ENCODE results near the gene ZNF439. TPM values are rescaled to one million over a fixed set of nuclear protein-coding genes. Genes with fewer than 3 reads are reported as not detected.
A peak's percentile ranks its signal among the peaks of the same experiment; 100 is the strongest.
"Not testable (repeated sequence)": the region's sequence is repeated elsewhere in the genome, so short reads cannot be mapped to it uniquely, and the experiment has no call there.

The ZNF439 gene
- total and polyA plus RNA-seq, 2 donors = 3.6 to 26.2 TPM

DNA sequence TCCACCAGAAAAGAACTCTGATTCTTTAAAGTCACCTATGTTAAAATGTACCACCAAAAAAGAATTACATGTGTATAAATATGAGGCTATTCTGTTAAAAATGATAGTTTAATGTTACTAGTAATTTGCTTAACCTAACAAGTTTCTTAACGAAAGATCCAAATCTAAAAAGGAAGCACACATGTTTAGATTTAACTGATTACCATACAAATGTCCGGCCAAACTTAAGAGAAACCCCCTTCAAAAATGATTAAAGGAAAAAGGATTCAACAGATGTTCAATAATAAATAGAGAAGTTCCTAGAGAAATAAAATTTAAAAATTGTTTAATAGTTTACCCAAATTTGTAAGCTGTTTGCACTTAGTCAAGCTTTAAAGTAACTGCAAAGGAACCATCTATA lies 34.1 kb downstream of the ZNF439 start:
- Histone ChIP-seq H3K4me1 (ENCODE audit: insufficient read depth) (no peaks in the 10 kb centered on the region), H3K4me3 (ENCODE audit: low read depth, low read length) (no peak overlapping the region), H3K27ac (ENCODE audit: low read depth) (no peak overlapping the region), H3K36me3 (ENCODE audit: insufficient read depth) (no peaks in the 10 kb centered on the region)
- DNase-seq (ENCODE audit: extremely low spot score) = no peak
- WGBS = 57% methylated on average over 2 of the region's 2 CpGs

DNA sequence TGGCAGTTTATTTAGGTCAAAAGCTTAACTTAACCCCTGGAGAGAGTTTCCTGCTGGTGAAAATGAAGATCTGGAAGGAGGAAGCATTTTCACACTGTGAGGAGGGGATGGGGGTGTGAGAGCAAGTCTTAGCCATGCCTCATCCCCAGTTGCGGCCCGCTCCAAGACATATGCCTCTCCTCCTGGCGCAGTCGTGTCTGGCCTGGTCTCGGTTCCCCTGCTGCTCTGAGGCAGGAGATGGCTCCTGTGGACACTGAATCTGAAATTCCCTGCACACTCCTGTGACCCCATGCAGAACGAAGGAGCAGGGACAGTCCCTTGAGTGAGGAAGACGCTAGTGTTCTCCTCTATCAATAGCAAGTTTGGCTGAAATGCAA lies 38.7 kb downstream of the ZNF439 start:
- Histone ChIP-seq H3K4me1 (ENCODE audit: insufficient read depth) (no peaks in the 10 kb centered on the region), H3K36me3 (ENCODE audit: insufficient read depth) (no peaks in the 10 kb centered on the region), H3K27ac (ENCODE audit: low read depth) (no peak overlapping the region), H3K4me3 (ENCODE audit: low read depth, low read length) (no peak overlapping the region)
- no peak for DNase-seq (ENCODE audit: extremely low spot score)
- 12% methylated on average over 7 of the region's 7 CpGs for WGBS

DNA sequence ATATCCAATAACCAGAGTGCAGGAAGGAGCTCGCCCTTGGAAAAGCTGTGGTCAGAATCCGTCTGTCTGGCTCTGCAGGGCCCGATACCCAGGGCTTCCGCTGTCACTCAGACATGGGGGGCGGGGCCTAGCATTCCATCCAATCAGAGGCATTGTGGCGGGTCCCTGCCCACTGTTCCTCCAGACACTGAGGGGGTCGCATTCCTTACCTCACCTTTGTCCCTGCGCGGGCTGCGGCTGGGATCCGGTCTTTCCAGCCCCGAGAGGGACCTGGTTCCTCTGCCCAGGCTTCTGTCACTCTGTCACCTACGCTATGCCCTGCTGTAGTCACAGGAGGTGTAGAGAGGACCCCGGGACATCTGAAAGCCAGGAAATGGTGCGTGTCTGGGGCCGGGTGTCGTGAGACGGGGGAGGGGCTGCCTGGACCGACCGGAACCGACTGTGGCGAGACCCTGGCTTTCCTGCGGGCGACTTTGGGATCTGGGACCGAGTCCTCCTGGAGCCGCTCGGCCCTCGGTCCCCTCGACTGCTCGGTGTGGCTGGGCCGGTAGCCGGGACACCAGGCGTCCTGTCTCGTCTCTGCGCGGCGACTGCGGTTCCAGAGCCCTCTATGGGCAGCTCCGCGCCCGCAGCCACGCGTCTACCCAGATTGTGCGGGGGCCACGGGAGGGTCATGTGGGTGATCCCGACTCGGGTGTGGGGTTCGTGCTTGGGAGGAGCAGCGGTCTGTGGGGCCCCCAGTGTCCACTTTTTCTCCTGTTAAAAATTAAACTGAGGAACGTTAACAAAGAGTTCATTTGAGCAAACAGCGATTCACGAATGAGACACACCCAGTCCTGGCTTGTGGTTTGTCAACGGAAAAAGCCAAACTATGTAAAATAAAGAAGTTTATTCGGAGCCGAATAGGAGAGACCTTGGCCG lies 39.3 kb downstream of the ZNF439 start, which contains the start of gene ZNF69:
TSS of gene ZNF69 (plus strand) at position 172 of the 921 bp plus-strand sequence. CDS start at position 314, 142 bp downstream.
- Histone ChIP-seq H3K27ac (ENCODE audit: low read depth) (peak within 1 kb of the TSS; percentile 82), H3K36me3 (ENCODE audit: insufficient read depth) (no peaks in the 10 kb centered on the region), H3K4me3 (ENCODE audit: low read depth, low read length) (peak within 1 kb of the TSS; percentile 59), H3K4me1 (ENCODE audit: insufficient read depth) (no peaks in the 10 kb centered on the region)
- peak; percentile 80 for DNase-seq (ENCODE audit: extremely low spot score)
- under 1% methylated on average over 56 of the region's 56 CpGs for WGBS

DNA sequence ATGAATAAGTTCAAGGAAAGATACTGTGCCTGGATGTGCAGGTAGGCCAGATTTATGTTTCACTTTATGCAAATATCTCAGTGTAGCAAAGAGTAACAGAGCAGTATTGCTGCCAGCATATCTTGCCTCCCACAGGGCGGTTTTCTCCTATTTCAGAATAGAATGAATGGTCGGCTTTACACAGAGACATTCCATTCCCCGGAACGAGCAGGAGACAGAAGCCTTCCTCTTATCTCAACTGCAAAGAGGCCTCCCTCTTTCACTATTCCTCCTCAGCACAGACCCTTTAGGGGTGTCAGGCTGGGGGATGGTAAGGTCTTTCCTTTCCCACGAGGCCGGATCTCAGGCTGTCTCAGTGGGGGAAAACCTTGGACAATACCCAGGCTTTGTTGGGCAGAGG lies 41.4 kb downstream of the ZNF439 start:
- H3K4me1 ChIP-seq (ENCODE audit: insufficient read depth); DNase-seq (ENCODE audit: extremely low spot score); H3K27ac ChIP-seq (ENCODE audit: low read depth); H3K4me3 ChIP-seq (ENCODE audit: low read depth, low read length); H3K36me3 ChIP-seq (ENCODE audit: insufficient read depth): not testable (repeated sequence)
- WGBS = 57% methylated on average over 6 of the region's 6 CpGs

DNA sequence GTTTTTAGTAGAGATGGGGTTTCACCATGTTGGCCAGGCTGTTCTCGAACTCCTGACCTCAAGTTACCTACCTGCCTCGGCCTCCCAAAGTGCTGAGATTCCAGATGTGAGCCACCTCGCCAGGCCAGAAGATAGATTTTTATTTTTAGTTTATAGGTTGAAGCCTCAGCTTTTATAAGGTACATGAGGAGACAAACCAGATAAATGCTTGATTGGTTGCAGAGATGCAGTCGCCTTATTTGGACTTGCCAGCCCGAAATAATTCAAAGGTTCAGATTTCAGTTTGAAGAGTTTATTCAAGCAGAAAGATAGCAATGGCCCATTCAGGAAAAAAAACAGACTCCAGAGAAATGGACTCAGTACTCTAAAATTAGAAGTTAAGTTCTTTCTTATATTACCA lies 42.1 kb downstream of the ZNF439 start:
- H3K4me1 ChIP-seq (ENCODE audit: insufficient read depth) = no peaks in the 10 kb centered on the region
- no peaks in the 10 kb centered on the region for H3K36me3 ChIP-seq (ENCODE audit: insufficient read depth)
- 60% methylated on average over 5 of the region's 5 CpGs for WGBS
- H3K27ac ChIP-seq (ENCODE audit: low read depth) = no peak overlapping the region
- no peak for DNase-seq (ENCODE audit: extremely low spot score)
- no peak overlapping the region for H3K4me3 ChIP-seq (ENCODE audit: low read depth, low read length)

DNA sequence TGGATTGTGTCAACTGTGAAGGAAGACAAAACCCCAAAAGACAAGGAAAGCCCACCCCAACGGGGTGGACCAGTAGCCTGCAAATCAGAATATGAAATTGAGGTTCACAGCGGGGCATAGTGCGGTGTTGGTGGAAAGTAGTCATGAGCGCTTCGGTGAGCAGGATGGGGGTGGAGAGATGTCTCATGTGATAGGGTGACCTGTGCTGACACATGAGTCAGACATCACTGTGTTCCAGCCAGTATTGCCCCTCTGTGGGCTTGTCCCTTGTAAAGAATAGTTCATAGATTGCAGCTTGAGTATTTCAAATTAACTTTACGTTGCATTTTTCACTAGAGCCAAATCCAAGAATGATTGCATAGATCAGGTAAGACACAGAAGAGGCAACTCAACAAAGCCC lies 46.3 kb downstream of the ZNF439 start:
- no peak overlapping the region for H3K4me3 ChIP-seq (ENCODE audit: low read depth, low read length)
- DNase-seq (ENCODE audit: extremely low spot score) = no peak
- 96% methylated on average over 6 of the region's 6 CpGs for WGBS

DNA sequence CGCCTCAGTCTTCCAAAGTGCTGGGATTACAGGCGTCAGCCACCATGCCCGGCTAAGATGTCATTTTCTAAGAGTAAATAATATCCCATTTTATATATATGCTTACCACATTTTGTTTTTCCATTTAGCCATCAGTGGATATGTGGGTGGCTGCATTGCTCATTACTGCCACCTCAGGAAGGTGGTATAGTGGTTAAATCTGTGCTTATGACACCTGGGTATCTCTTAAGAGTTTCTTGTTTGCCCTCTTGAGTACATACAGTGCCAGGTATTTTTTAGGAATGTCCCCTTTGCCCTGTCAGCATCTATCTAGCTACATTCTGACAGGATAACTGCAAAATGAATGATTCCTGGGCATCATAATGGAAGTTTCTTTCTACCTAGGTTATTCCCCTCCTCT lies 53.7 kb downstream of the ZNF439 start:
- no peak overlapping the region for H3K4me3 ChIP-seq (ENCODE audit: low read depth, low read length)
- DNase-seq (ENCODE audit: extremely low spot score) = no peak
- WGBS = over 99% methylated on average over 3 of the region's 3 CpGs
- no peaks in the 10 kb centered on the region for H3K4me1 ChIP-seq (ENCODE audit: insufficient read depth)
- H3K36me3 ChIP-seq (ENCODE audit: insufficient read depth) = peaks cover 18% of the 10 kb centered on the region
- H3K27ac ChIP-seq (ENCODE audit: low read depth) = no peak overlapping the region

More for the DNA sequence above, 46.3 kb downstream of the ZNF439 start:
- peaks cover under 1% of the 10 kb centered on the region for H3K36me3 ChIP-seq (ENCODE audit: insufficient read depth)
- H3K4me1 ChIP-seq (ENCODE audit: insufficient read depth) = no peaks in the 10 kb centered on the region
- no peak overlapping the region for H3K27ac ChIP-seq (ENCODE audit: low read depth)

DNA sequence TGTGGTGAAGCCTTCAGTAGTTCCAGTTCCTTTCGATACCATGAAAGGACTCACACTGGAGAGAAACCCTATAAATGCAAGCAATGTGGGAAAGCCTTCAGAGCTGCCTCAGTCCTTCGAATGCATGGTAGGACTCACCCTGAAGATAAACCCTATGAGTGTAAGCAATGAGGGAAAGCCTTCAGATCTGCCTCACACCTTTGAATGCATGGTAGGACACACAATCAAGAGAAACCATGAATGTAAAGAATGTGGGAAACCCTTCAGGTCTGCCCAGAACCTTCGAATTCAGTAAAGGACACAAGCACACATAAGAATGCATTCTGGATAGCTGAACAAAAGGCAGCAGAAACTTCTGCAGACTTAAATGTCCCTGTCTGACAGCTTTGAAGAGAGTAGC lies 57.4 kb downstream of the ZNF439 start:
- DNase-seq (ENCODE audit: extremely low spot score) = no peak
- Histone ChIP-seq H3K36me3 (ENCODE audit: insufficient read depth) (peaks cover 16% of the 10 kb centered on the region), H3K27ac (ENCODE audit: low read depth) (no peak overlapping the region), H3K4me1 (ENCODE audit: insufficient read depth) (no peaks in the 10 kb centered on the region), H3K4me3 (ENCODE audit: low read depth, low read length) (no peak overlapping the region)
- 97% methylated on average over 3 of the region's 3 CpGs for WGBS

DNA sequence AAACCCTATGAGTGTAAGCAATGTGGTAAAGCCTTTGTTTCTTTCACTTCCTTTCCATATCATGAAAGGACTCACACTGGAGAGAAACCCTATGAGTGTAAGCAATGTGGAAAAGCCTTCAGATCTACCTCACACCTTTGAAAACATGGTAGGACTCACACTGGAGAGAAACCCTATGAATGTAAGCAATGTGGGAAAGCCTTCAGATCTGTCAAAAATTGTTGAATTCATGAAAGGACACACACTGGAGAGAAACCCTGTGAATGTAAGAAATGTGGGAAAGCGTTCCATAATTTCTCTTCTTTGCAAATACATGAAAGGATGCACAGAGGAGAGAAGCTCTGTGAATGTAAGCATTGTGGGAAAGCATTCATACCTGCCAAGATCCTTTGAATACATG lies 63.4 kb downstream of the ZNF439 start:
- 100% methylated on average over 1 of the region's 1 CpG for WGBS
- not testable (repeated sequence) for H3K4me3 ChIP-seq (ENCODE audit: low read depth, low read length); H3K27ac ChIP-seq (ENCODE audit: low read depth); H3K4me1 ChIP-seq (ENCODE audit: insufficient read depth); H3K36me3 ChIP-seq (ENCODE audit: insufficient read depth); DNase-seq (ENCODE audit: extremely low spot score)

DNA sequence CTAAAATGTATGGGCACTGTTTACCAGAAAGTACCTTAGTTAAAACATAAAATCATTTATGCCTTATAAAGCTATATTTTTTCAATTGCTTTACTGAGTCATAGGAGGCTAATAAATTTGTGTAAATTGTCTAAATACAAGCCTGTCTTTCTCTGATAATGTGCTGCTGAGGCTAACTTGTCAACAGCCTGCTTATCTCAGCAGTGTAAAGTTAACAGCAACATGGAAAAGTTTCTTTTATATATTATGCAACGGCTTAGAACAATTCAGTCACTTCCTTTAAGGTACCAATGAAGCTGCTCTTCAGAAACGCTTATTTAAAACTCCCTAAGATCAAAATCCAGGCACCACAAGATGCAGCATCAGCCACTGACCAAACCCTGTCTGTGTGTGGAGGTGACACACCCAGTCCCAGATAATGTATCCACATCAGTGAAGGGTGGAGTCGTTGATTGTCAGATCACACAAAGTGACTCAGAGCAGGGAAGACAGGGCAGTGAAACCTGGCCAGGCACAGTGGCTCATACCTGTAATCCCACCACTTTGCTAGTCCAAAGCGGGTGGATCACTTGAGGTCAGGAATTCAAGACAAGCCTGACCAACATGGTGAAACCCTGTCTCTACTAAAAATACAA lies 66.0 kb downstream of the ZNF439 start:
- not testable (repeated sequence) for H3K4me3 ChIP-seq (ENCODE audit: low read depth, low read length); DNase-seq (ENCODE audit: extremely low spot score); H3K36me3 ChIP-seq (ENCODE audit: insufficient read depth); H3K27ac ChIP-seq (ENCODE audit: low read depth); H3K4me1 ChIP-seq (ENCODE audit: insufficient read depth)
- WGBS = 89% methylated on average over 4 of the region's 4 CpGs

Other genes starting within 250 kb of the ZNF439 start
- gene ZNF823, start 109.8 kb upstream of the ZNF439 start, total RNA-seq = 35.1 TPM
- gene ZNF823, start 109.8 kb upstream of the ZNF439 start, polyA plus RNA-seq = 3.5 TPM
- 37.7 TPM for gene ZNF441, start 81.7 kb upstream of the ZNF439 start, total RNA-seq
- 7.4 TPM for gene ZNF441, start 81.7 kb upstream of the ZNF439 start, polyA plus RNA-seq
- gene ZNF491, start 50.2 kb upstream of the ZNF439 start, total RNA-seq = 8.6 TPM
- 1.6 TPM for gene ZNF491, start 50.2 kb upstream of the ZNF439 start, polyA plus RNA-seq
- 40.5 TPM for gene ZNF440, start 34.5 kb upstream of the ZNF439 start, total RNA-seq
- gene ZNF440, start 34.5 kb upstream of the ZNF439 start, polyA plus RNA-seq = 6.6 TPM
- 26.5 TPM for gene ZNF69, start 39.1 kb downstream of the ZNF439 start, total RNA-seq
- 2.5 TPM for gene ZNF69, start 39.1 kb downstream of the ZNF439 start, polyA plus RNA-seq
- gene ZNF700, start 76.4 kb downstream of the ZNF439 start, total RNA-seq = 29.3 TPM
- 6.0 TPM for gene ZNF700, start 76.4 kb downstream of the ZNF439 start, polyA plus RNA-seq
- 6.1 TPM for gene ZNF763, start 116.3 kb downstream of the ZNF439 start, total RNA-seq
- gene ZNF763, start 116.3 kb downstream of the ZNF439 start, polyA plus RNA-seq = 3.3 TPM
- 16.0 TPM for gene ZNF433, start 187.0 kb downstream of the ZNF439 start, total RNA-seq
- 7.0 TPM for gene ZNF433, start 187.0 kb downstream of the ZNF439 start, polyA plus RNA-seq
- gene ZNF878, start 204.2 kb downstream of the ZNF439 start, total RNA-seq = 0.85 TPM
- 0.08 TPM for gene ZNF878, start 204.2 kb downstream of the ZNF439 start, polyA plus RNA-seq
- 24.7 TPM for gene ZNF844, start 216.0 kb downstream of the ZNF439 start, total RNA-seq
- 9.7 TPM for gene ZNF844, start 216.0 kb downstream of the ZNF439 start, polyA plus RNA-seq

Data from urinary bladder (tissue), 4 donors.